SKM-1 treated with dmso at 0.1 percent for 144 hours (cell line): ENCODE results near the gene OR10H5.
"Not testable (repeated sequence)": the region's sequence is repeated elsewhere in the genome, so short reads cannot be mapped to it uniquely, and the experiment has no call there.

Experiments
- DNase-seq: peaks from one replicate; lab custom pipeline; 2025; ENCODE audit not compliant: unreplicated experiment; lab: John Stamatoyannopoulos, UW

OR10H5 gene

DNA sequence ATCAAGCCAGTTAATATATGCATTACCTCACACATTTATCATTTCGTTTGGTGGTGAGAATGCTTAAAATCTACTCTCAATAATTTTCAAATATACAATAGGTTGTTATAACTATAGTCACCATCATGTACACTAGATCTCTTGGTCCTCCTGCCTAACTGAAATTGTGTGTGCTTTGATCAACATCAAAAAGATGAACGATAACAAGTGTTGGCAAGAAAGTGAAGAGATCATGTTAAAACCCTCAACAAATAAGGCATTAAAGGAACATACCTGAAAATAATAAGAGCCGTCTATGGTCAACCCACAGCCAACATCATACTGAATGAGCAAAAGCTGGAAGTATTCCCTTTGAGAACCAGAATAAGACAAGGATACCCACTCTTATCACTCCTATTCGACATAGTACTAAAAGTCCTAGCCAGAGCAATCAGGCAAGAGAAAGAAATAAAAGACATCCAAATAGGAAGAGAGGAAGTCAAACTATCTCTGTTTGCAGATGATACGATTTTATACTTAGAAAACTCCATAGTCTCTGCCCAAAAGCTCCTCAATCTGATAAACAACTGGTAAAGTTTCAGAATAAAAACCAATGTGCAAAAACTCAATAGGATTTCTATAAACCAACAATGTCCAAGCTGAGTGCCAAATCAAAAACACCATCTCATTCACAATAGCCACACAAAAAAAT lies 55.9 kb downstream of the OR10H5 start:
- DNase-seq, result no peak

DNA sequence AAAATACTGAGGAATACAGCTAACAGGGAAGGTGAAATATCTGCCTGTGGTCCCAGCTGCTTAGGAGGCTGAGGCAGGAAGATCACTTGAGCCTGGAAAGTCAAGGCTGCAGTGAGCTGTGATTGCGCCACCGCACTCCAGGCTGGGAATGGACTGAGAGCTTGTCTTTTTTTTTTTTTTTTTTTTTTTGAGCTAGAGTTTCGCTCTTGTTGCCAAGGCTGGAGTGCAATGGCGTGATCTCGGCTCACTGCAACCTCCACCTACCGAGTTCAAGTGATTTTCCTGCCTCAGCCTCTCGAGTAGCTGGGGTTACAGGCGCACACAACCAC lies 56.4 kb downstream of the OR10H5 start:
- not testable (repeated sequence) for DNase-seq

DNA sequence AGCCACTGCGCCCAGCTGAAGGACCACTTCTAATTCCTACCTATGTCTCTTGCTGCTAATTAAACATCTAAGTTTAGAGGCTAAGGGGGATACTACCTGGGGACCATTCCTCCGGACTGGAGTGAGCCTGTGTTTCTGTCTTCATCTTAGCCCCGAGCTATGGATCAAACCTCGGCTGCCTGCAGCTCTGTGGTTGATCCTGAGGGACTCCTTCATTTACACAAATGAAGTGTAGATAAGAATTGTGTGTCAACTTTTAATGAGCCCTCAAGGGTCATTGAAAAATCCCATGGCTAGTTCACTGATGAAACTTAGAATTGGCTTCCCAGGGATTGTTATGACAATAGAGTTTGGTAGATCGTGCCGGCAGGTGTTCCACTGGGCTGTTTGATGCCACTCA lies 59.5 kb downstream of the OR10H5 start:
- DNase-seq, result no peak

DNA sequence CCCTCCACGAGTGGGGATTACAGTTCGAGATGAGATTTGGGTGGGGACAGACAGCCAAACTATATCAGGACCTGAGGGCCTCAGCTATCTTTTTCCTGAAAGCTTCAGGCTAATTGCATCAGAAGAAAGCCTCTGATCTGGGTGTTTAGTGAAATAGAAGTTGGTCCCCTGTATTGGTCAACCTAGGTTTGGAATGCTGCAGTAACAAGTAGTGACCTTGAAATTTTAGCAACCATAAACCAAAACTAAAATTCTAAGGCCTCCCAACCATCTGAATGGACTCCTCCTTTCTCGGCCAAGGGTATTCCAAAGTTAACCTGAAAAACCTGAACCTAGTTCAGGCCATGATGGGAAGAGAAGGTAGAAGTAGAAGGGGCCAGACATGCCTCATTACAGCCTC lies 62.9 kb downstream of the OR10H5 start:
- no peak for DNase-seq
